HEK293T (cell line): ENCODE data around the gene SLC41A3.

ENCODE experiments used
- ARNT ChIP-seq: fragments of 450-650 bp; IDR thresholded peaks from 2 replicates; pipeline ENCODE4 v1.6.1; 2017; ENCODE audit warnings: mild to moderate bottlenecking
- BHLHE40 ChIP-seq: fragments of 450-650 bp; IDR thresholded peaks from 2 replicates; pipeline ENCODE4 v1.6.1; 2016; ENCODE audit warnings: mild to moderate bottlenecking, moderate library complexity, borderline replicate concordance
- CTBP1 ChIP-seq: fragments of 450-650 bp; IDR thresholded peaks from 2 replicates; pipeline ENCODE4 v1.6.1; 2016; ENCODE audit warnings: borderline replicate concordance
- ELF4 ChIP-seq: fragments of 450-650 bp; IDR thresholded peaks from 2 replicates; pipeline ENCODE4 v1.6.1; 2017; ENCODE audit warnings: antibody characterized with exemption
- FOXA1 ChIP-seq: fragments of 450-650 bp; IDR thresholded peaks from 2 replicates; pipeline ENCODE4 v1.6.1; 2016; ENCODE audit warnings: mild to moderate bottlenecking
- FOXK2 ChIP-seq: fragments of 450-650 bp; IDR thresholded peaks from 2 replicates; pipeline ENCODE4 v1.6.1; 2016; ENCODE audit warnings: mild to moderate bottlenecking
- FOXM1 ChIP-seq: fragments of 450-650 bp; IDR thresholded peaks from 2 replicates; pipeline ENCODE4 v1.6.1; 2017; ENCODE audit warnings: mild to moderate bottlenecking, borderline replicate concordance
- LEF1 ChIP-seq: fragments of 450-650 bp; IDR thresholded peaks from 2 replicates; pipeline ENCODE4 v1.6.1; 2017; ENCODE audit warnings: mild to moderate bottlenecking, borderline replicate concordance
- SP1 ChIP-seq: fragments of 450-650 bp; IDR thresholded peaks from 2 replicates; pipeline ENCODE4 v1.6.1; 2017
- SUZ12 ChIP-seq: fragments of 450-650 bp; IDR thresholded peaks from 2 replicates; pipeline ENCODE4 v1.6.1; 2016; ENCODE audit warnings: mild to moderate bottlenecking
- TARDBP ChIP-seq: fragments of 450-650 bp; IDR thresholded peaks from 2 replicates; pipeline ENCODE4 v1.6.1; 2016
- ZNF384 ChIP-seq: fragments of 450-650 bp; IDR thresholded peaks from 2 replicates; pipeline ENCODE4 v1.6.1; 2016

DNA sequence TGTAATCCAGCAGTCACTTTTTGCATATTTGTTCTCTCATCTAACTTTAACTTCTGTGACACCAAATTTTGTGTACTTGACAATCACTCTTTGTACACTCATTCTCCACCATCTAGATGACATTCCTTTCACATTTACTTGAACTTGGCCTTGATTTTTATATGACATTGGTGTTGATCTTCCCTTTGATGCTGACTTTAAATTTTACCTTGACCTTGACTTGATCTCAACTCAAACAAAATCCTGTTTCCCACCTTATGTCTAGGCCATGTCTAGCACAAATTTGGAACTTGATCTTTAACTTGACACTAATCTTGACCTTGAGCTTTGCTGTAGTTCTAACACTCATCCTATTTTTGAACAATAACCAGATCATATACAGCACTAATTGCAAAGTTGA is 81.7 kb downstream of the SLC41A3 start:
- TF ChIP-seq SP1 (no peak), ARNT (no peak), ELF4 (no peak), FOXA1 (no peak), FOXK2 (no peak), ZNF384 (no peak), TARDBP (no peak), LEF1 (no peak), SUZ12 (no peak), CTBP1 (no peak), FOXM1 (no peak), BHLHE40 (no peak)
